Uterus (tissue), 2 donors: ENCODE results near the gene SF1.

Source experiments
- POLR2A ChIP-seq, 2 donors: fragments of 450-650 bp; IDR thresholded peaks; one replicate each; pipeline ENCODE4 v1.6.1; 2016; ENCODE audit warnings: antibody characterized with exemption in 2 of 2, mild to moderate bottlenecking in 1 of 2, moderate library complexity in 1 of 2
- TF ChIP-seq, protein P1 (sequence below), 4 experiments: fragments of 200-600 bp in 2 of 4; fragments of 450-650 bp in 2 of 4; sonication (generic) in 2 of 4; IDR thresholded peaks; one replicate each; pipeline ENCODE4 v1.5.1; 2016 to 2019; ENCODE audit warnings: antibody characterized with exemption in 4 of 4, mild to moderate bottlenecking in 2 of 4, moderate library complexity in 1 of 4

DNA sequence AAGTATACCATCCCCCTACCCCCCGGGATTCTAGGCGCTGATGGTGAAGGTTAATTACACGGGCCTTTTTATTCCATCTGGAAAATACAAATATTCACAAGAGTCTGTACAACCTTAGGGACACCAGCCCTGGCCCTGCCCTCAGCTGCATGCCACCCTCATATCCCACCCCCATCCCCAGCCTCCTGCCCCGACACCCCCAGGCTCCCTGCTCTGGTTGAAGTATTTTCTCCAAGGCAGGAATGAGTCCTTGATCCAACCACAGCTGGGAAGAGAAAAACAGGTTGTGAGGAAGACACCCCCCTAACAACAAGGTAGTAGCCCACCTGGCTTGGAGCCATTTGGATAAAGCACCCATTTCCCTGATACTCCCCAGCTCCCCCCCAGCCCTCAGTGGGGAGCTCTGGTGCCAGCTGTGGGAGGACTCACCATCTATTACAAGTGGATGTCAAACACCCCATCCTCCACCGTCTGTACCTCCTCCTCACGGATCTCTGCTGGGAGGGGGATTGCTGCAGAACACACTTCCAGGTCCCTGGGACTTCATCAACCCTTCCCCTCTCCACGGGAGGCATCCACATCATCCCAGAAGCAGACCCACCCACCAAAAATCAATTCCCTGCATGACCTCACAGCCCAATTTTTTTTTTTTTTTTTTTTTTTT lies 51.3 kb downstream of the SF1 start:
- TF ChIP-seq, protein P1, sequence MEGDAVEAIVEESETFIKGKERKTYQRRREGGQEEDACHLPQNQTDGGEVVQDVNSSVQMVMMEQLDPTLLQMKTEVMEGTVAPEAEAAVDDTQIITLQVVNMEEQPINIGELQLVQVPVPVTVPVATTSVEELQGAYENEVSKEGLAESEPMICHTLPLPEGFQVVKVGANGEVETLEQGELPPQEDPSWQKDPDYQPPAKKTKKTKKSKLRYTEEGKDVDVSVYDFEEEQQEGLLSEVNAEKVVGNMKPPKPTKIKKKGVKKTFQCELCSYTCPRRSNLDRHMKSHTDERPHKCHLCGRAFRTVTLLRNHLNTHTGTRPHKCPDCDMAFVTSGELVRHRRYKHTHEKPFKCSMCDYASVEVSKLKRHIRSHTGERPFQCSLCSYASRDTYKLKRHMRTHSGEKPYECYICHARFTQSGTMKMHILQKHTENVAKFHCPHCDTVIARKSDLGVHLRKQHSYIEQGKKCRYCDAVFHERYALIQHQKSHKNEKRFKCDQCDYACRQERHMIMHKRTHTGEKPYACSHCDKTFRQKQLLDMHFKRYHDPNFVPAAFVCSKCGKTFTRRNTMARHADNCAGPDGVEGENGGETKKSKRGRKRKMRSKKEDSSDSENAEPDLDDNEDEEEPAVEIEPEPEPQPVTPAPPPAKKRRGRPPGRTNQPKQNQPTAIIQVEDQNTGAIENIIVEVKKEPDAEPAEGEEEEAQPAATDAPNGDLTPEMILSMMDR (IDR thresholded peaks at IDR 0.05), result no peak
- no peak for TF ChIP-seq POLR2A (IDR thresholded peaks at IDR 0.05)
